HG03060 (cell line): Measurements from ENCODE around the gene ROCK2.
"Not testable (repeated sequence)": the region's sequence is repeated elsewhere in the genome, so short reads cannot be mapped to it uniquely, and the experiment has no call there.

Experiments used
- ATAC-seq: cut with Tn5 transposase; IDR thresholded peaks from one replicate; pipeline ENCODE4 v1.9.1; 2021; ENCODE audit warnings: low read depth, moderate number of reproducible peaks; ENCODE audit not compliant: unreplicated experiment

ROCK2 gene

DNA sequence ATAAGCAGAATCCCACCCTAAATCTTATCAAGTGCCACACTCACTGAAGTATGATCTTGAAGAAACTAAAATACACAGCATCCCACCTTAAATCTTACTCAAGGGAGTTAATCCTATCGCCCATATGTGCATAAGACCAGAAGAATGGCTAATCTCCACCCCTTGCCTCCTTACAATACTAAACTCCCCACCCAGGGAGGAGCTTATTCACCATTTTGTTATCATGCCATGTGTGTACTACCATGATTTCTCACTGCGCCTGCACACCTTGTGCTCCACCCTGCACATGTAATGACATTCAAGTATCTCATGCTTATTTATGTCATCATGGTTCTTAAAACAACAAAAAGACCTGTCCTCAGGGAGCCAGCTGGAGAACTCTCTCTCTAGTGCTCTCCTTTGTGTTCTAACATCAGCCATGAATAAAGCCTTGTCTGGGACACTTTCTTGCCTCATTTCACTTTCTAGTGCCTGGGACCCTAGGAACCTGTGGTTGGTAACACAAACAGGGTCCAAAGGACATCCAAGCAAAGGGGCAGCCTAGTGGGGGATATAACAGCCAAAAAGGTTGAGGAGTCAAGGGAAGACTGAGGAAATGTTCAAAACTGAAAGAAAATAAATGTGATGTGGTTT, 101.8 kb downstream of the ROCK2 start:
- no peak for ATAC-seq

DNA sequence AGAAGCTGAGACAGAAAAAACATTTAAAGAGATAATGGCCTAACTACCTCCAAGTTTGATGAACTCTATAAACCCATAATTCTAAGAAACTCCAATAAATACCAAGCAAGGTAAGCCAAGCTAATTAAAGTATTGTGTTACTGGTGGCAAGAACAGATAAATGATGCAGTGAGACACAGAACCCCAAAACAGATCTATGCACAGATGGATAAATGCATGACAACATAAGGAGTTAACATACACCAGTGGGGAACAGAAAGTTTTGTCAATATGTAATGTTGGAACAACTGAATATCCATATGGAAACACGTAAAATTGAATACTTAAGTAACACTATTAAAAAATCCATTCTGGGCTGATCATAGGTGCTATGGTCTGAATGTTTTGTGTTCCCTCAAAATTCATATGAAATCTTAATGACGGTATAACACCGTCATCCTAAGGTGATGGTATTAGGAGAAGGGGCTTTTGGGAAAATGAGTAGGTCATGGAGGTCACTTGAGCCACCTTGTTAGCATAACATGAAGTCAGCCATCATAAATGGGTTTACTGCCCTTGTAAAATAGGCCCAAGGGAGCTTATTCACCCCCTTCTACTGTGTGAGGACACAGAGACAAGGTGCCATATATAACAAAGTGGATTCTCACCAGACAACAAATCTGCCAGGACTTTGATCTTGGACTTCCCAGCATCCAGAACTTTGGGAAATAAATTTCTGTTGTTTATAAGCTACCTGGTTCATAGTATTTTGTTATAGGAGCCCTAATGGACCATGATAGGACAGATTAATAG, 102.8 kb downstream of the ROCK2 start:
- no peak for ATAC-seq

DNA sequence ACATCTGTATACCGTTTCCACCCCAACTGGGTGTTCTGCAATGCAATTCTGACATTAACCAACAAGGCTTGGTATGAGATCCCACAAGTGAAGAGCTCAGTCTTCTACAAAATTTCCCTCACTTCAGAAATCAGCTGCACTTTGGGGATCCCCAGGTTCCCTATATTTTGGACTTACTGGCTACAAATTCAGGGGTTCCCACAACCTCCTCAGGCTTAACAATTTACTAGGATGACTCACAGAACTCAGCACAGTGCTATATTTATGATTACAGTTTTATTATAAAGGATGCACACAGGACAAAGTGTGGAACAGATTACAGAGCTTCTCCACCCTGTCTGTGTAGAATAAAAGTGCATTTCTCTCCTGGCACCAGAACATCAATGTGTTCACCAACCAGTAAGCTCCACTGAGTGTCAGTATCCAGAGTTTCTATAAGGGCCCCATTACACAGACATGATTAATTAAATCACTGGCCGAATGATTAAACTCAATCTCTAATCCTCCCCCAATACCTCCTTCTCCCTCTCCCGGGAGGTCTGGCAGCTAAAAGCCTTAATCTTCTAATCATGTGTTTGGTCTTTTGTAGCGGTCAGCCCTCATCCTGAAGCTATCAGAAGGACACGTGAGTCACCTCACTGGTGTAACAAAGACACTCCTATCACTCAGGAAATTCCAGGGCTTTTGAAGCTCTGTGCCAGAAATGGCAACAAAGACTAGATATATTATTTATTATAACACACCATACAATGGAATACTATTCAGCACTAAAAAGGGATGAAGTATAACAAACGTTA, 104.6 kb downstream of the ROCK2 start:
- ATAC-seq: no peak

DNA sequence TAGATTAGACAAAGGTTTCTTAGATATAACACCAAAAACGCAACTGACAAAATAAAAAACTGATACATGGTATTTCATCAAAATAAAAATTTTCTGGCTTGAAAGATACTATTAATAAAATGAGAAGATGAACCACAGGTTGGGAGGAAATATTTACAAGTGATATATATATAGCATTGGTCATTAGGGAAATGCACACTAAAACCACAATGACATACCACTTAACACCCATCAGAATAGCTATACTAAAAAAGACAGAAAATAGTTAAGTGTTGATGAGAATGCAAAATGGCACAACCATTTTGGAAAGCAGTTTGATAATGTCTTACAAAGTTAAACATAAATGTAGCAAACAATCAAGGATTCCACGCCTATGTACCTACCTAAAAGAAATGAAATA, 105.3 kb downstream of the ROCK2 start:
- no peak for ATAC-seq

DNA sequence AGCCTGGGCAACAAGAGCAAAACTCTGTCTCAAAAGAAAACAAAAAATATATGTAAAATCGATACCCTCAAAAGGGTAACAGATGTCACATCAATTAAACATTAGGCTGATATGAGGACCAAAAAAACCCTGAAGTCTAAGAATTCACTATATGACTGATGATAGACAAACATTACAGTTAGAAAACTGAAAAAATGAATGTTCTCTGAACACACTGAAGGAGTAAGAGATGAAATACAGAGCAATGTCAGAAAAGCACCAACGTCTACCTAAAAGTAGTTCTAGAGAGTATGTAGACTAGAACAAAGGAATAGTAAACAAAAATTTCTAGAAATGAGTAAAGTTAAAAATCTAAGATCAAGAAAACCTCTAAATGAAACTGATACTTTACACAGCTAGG, 107.3 kb downstream of the ROCK2 start:
- no peak for ATAC-seq

DNA sequence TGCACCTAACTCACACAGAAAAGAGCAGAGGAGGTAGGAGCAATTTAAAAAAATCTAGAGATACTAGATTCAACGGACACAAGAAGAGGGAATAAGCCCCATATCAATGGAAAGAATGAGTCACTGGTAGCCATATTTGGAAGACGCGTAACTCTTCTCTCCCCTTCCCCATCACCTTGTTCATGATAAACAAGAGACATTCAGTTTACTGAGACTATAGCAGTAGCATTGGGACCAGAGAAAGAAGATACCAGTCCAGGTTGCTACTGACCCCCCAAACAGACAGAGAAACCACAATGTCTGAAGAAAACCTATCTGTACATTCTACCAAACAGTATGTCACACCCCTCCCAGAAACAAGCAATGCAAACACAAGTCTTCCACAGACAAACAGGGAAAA, 108.1 kb downstream of the ROCK2 start:
- no peak for ATAC-seq

DNA sequence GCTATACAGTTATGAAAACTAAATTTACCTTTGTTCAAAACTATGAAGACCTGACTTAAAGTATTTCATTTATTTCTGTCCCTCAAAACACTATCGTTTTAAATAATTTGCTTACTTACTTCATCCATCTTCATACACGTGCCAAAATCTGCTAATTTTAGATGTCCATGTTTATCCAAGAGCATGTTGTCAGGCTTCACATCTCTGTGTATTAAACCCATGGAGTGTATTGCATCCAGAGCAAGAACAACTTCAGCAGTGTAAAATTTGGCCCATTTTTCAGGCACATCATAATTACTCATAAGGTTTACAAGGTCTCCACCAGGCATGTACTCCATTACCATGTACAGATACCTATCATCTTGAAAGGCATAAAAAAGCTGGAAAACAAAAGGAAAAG, 108.9 kb downstream of the ROCK2 start:
- ATAC-seq: no peak

DNA sequence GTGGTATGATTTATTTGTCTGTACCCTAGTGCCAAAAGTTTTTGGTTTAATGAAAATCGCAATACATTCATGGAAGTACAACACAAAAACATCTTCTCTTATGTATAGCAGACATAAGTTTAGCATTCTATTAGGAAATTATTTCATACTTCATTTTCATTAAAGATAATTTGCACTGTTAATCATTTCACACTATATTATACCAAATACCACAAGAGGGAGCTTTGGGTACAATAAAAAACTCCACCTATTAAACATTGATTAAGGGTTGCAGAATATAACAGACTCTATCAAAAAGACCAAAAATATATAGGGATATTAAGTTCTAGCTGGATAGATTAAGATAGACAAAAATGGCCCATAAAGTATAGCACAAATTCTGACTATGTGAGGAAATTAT, 110.1 kb downstream of the ROCK2 start:
- no peak for ATAC-seq

DNA sequence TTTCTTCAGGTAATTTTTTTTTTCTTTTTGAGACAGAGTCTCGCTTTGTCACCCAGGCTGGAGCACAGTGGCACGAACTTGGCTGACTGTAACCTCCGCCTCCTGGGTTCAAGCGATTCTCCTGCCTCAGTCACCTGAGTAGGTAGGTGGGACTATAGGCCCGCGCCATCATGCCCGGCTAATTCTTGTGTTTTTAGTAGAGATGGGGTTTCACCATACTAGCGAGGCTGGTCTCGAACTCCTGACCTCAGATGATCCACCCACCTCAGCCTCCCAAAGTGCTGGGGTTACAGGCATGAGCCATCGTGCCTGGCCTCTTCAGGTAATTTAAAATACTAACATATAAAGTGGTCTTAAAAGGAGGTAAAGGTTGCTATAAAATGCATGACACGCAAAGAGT, 113.2 kb downstream of the ROCK2 start:
- not testable (repeated sequence) for ATAC-seq

DNA sequence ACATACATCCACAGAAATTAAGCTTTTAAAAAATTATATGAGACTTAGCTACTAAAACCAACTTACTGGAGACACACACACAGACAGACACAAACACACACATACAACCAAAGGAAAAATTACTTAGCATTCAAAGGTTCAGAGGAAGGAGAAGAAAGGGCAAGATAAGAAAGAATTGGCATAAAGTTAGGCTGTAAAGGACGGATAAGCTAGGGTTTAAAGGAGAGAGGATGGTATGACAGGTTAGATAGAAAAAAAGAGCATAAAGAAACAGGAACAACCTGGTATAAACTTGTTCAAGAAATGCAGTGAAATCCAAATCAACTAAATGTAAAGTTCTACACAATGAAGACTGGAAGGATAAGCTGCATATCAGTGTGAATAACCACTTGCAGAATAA, 115.7 kb downstream of the ROCK2 start:
- ATAC-seq: no peak

DNA sequence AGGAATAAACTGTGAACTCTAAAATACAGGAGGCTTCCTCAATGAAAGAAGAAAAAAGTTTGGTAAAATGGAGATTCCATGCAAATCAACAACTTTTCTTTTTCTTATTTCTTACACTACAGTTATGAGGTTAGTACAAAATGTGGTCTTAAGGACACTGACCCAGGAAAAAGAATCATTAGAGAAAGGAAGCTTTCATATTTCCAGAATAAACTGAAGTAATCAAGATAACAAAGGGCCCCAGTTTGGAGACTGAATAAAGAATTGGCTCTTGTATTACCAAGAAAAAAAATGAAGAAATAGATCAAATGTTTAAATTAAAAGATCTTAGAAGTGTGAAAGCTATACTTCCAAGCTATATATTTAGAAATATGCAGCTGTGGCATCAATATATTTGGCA, 116.8 kb downstream of the ROCK2 start:
- ATAC-seq: no peak

DNA sequence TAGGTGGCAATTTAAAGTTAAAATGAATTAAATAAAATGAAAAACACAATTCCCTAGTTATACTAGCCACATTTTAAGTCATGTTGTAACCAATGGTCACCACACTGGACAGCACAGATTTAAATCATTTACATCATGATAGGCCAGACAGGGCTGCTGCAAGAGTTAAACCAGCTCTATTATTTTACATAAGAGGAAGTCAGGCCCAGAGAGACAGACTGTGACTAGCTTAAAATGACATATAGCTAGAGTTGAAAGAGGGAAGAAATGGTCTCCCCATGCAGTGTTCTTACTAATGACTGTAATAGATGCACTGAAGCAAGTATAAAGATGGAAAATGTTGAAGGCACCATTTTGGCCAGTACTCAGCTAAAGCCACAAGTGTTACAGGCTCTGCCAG, 119.5 kb downstream of the ROCK2 start:
- ATAC-seq: no peak

DNA sequence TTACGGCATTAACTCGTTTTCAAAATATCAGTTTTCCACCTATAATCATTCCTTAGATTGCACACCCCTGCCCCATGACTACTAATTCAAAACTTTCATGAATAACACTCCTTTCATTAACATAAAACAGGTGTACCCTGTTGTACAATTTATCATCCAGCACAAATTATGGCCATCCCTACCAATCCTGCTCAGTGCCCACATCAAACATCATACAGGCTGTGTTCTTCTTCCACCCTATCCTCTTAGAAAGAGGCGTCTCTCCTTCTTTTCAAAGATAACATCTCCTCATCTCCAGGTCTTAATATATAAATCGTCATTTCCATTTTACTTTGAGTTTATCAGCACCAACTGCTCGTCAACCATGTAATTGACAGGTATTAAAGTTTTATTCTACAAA, 121.6 kb downstream of the ROCK2 start:
- no peak for ATAC-seq

DNA sequence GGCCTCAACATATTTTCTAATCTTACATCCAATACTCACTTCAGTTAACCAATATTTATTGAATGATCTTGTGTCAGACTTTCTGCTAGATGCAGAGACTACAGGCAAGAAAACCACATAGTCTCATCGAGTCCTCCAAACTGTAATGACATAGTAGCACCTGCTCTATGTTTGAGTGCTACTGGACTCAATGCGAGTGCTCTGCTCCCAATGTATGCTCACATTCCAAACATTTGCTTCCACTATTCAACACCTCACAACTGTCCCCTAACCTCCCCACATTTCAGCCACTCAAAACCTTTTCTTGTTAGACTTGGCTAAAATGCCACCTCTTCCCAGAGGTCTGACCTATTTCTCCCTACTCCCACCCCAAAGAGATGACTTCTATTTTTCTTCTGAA, 124.0 kb downstream of the ROCK2 start:
- no peak for ATAC-seq

DNA sequence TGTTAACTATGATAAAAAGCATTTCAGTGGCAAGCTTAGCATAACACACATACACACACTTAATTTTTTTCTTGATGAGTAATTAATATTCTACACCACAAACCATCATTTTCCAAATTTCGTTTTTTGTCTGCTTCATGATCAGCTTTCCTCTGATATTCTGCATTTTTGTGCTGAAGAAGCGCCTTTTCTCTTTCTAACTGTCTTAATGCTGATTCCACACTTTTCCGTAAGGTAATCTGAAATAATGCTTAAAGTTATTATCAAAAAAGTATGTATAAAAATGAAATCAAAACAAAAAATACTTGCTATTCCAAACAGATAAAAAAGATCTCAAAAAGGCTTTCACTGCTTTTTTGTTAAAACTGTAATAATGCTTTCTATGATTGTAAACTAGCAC, 129.0 kb downstream of the ROCK2 start:
- no peak for ATAC-seq

DNA sequence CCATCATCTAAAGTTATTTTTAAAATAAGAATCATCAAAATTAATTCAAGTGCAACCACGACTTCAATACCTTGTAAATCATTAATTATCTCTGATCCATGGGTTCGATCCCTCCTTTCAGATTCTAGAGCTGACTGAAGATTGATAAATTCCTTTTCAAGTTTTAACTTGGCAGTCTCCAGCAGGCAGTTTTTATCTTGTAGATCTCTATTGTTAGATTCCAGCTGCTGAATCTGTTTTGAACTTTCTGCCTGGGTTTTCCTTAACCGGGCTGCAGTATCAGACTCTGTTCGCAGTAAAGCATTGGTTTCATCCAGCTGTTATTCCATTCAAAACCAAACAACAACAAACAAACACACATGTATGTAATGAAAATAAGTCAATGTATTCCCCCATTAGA, 129.7 kb downstream of the ROCK2 start:
- ATAC-seq: no peak

DNA sequence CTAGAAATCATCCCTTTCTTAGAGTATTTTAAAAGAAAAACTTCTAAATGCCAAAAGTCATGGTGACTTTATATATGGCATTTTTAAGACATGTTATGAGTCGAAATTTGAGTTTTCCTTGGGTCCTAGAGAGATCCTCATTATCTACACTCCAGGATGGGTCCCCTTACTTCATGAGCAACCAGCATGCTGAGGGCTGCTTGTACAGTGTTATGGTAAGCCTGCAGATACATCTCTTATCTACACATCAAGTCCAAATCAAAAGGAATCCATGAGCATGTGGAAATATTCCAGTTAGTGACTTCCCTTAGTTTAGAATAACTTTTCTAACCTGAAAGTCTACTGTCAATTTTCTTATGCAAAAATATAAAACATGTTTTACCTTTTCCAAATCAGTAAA, 130.5 kb downstream of the ROCK2 start:
- ATAC-seq: no peak

DNA sequence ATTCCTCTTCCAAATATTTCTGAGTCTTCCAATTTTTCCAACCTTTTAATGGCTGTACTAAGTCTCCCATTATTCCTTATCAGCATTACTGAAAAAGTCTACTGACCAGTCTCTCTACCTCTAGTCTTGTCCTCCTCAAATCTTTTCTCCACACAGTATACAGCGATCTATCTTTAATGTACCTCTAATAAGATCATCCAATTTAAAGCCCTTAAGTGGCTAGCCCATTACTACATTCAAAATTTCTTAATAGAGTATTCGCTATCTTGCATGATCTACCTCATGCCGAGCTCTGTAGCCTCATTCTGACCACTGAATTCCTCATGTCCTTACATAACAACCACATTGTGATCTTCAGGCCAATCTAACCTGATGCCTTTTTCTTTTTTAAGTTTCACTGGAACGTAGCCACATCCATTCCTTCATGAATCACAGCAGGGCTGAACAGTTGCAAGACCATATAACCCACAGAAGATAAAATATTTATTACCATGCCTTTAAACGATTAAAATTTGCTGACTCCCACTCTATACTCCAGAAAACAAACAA, 131.3 kb downstream of the ROCK2 start:
- ATAC-seq: no peak

DNA sequence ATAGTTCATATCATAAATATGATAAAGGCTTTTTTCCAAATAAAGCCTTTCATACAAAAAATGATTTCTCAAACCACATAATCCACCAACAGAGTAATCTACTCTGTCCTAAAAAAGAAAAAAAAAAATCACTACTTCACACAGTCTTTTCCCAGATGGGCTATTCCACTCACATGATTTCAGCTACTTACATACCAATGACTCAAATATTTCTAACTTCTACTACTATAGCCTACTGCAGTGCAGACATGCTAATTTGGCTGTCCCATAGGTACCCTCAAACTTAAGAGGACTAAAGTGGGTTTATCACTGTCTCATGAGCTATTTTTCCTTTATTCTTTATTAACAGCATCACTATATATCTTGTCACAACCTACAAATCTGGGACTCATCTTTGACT, 131.8 kb downstream of the ROCK2 start:
- ATAC-seq: no peak

DNA sequence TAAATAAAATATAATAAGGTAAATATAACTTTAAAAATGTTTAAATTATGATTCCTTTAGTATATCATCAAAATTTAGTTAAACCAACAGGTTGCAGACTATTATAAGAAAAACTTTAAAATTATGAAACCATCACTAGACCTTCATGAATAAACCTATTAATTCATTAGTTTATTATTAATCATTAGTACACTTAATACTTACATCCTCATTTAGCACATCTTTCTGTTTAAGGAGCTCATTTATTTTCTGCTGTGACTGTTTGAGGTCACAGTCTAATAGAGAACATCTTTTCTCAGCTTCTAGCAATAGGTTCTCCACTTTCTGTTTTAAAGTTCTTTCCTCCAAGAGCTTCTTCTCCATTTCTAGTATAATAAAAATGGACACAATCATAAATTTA, 136.4 kb downstream of the ROCK2 start:
- ATAC-seq: no peak

DNA sequence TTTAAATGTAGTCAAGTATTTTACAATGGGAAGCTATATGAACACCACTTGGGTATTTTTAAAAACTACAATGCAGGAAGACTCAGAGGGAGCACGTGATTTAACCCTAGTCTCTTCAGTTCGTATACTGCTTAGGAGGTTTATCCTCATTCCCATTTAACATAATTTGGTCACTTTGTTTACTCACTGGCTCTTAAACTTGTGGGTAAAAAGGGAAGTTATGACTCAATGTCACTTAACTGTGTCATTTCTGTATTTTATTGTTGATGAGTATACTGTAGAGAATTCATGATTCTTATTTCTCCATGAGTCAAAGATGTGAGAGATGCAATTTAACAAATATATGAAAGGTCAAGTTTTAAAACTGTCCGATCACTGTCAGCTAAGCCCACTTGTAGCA, 141.0 kb downstream of the ROCK2 start:
- peak; percentile 78 for ATAC-seq
